T-helper 17 cell (primary cell): ENCODE measurements around the gene CIT. TPM values are rescaled to one million over a fixed set of nuclear protein-coding genes. Genes with fewer than 3 reads are reported as not detected.
"Not testable (repeated sequence)": the region's sequence is repeated elsewhere in the genome, so short reads cannot be mapped to it uniquely, and the experiment has no call there.

Source experiments
- ATAC-seq: fragments of 150-1000 bp; cut with Tn5 transposase; 2 replicates; pipeline ENCODE4 v1.10.0; 2021; ENCODE audit warnings: mild to moderate bottlenecking, moderate library complexity
- DNase-seq, 3 donors: peaks; one replicate each; pipeline versions ENCODE4 v3.0.0 to v3.0.0-alpha.2; 2020 to 2021
- H3K9me3 ChIP-seq: one replicate; pipeline ENCODE4 v1.7.0; 2013; ENCODE audit warnings: low read length, mild to moderate bottlenecking; ENCODE audit not compliant: control insufficient read depth, poor library complexity, severe bottlenecking
- H3K27ac Mint-ChIP-seq: one replicate; pipeline ENCODE4 v1.8.0; 2022; ENCODE audit warnings: mild to moderate bottlenecking, moderate library complexity, mixed read lengths
- H3K27me3 Mint-ChIP-seq: one replicate; pipeline ENCODE4 v1.8.0; 2022; ENCODE audit warnings: mixed read lengths
- H3K36me3 Mint-ChIP-seq: one replicate; pipeline ENCODE4 v1.8.0; 2022; ENCODE audit warnings: low read depth, mixed read lengths
- H3K4me1 Mint-ChIP-seq: one replicate; pipeline ENCODE4 v1.8.0; 2022; ENCODE audit warnings: mild to moderate bottlenecking, mixed read lengths
- H3K4me3 Mint-ChIP-seq: one replicate; pipeline ENCODE4 v1.8.0; 2022; ENCODE audit warnings: mild to moderate bottlenecking, moderate library complexity, mixed read lengths
- total RNA-seq, 4 donors: library from RNA in 2 of 4; stranded (reverse) in 2 of 4; gene quantifications; one replicate each; pipeline ENCODE4 v1.2.3 and lab custom pipeline; 2022 to 2026

CIT gene
- total RNA-seq, 2 donors from 2014 or later = 1.6 to 2.5 TPM

DNA sequence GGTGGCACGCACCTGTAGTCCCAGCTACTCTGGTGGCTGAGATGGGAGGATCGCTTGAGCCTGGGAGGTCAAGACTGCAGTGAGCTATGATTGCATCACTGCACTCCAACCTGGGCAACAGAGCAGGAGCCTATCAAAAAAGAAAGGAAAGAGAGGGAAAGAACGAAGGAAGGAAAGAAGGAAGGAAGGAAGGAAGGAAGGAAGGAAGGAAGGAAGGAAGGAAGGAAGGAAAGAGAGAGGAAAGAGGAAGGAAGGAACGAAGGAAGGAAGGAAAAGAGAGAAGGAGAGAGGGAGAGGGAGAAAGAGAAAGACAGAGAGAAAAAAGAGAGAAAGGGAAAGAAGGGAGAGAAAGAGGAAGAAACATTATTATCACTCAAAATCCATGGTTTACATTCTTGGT is 6.7 kb upstream of the CIT start:
- peaks cover 49% of the 10 kb centered on the region for H3K27me3 Mint-ChIP-seq
- not testable (repeated sequence) for H3K27ac Mint-ChIP-seq, DNase-seq, H3K9me3 ChIP-seq, H3K4me3 Mint-ChIP-seq, H3K4me1 Mint-ChIP-seq, ATAC-seq, H3K36me3 Mint-ChIP-seq

DNA sequence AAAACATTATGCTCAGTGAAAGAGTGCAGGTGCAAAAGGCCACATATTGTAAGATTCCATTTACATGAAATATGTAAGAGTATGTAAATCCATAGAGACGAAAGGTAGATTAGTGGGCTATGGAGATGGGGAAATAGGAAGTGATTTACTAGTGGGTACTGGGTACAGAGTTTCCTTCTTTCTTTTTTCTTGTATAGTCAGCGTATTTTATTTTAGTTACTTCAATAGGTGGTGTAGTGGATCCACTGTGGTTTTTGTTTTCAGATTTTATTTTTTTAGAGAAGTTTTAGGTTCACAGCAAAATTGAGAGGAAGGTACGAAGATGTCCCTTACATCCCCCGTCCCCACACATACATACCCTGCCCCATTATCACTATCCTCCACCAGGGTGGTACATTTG is 6.1 kb upstream of the CIT start:
- ATAC-seq = no peak
- H3K9me3 ChIP-seq = no peaks in the 10 kb centered on the region
- Mint-ChIP-seq H3K4me3 (no peak overlapping the region), H3K27ac (no peak overlapping the region), H3K4me1 (no peaks in the 10 kb centered on the region), H3K36me3 (peaks cover 2% of the 10 kb centered on the region), H3K27me3 (peaks cover 46% of the 10 kb centered on the region)
- no peak for DNase-seq

DNA sequence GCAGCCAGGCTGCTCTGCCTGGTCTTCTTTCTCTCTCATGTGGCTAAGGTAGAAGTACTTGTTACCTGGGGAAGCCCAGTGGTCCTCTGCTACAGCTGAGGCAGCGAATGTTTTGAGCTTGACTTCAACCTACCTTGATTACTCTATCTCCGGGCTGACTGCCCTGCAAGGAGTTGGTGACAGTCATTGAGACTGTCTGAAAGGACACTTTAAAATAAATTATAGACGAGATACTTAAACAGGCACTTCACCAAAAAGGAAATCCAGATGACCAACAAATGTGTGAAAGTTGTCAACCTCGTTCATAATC is 474 bp upstream of the CIT start:
- Mint-ChIP-seq H3K36me3 (peaks cover 2% of the 10 kb centered on the region), H3K27me3 (peaks cover 17% of the 10 kb centered on the region), H3K4me3 (peak overlapping the region; percentile 97), H3K4me1 (peaks cover 10% of the 10 kb centered on the region), H3K27ac (no peak overlapping the region)
- DNase-seq (no peak), ATAC-seq (peak; percentile 54)
- no peaks in the 10 kb centered on the region for H3K9me3 ChIP-seq

DNA sequence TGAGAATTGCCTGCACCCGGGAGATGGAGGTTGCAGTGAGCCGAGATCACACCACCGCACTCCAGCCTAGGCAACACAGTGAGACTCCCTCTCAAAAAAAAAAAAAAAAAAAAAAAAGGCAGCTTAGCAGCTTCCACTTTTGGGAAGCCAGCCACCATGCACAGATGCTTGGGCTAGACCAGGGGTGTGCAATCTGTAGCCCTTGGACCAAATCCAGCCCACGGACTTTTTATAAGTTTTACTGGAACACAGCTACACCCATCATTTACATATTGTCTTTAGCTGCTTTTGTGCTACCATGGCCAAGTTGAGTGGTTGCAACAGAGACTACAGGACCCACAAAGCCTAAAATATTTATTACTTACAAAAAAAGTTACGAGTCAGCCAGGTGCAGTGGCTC is 6.7 kb downstream of the CIT start:
- DNase-seq = no peak
- H3K4me3 Mint-ChIP-seq = no peak overlapping the region
- peaks cover 3% of the 10 kb centered on the region for H3K4me1 Mint-ChIP-seq
- H3K27ac Mint-ChIP-seq = no peak overlapping the region
- no peaks in the 10 kb centered on the region for H3K36me3 Mint-ChIP-seq
- no peaks in the 10 kb centered on the region for H3K27me3 Mint-ChIP-seq
- ATAC-seq = no peak
- H3K9me3 ChIP-seq = no peaks in the 10 kb centered on the region

DNA sequence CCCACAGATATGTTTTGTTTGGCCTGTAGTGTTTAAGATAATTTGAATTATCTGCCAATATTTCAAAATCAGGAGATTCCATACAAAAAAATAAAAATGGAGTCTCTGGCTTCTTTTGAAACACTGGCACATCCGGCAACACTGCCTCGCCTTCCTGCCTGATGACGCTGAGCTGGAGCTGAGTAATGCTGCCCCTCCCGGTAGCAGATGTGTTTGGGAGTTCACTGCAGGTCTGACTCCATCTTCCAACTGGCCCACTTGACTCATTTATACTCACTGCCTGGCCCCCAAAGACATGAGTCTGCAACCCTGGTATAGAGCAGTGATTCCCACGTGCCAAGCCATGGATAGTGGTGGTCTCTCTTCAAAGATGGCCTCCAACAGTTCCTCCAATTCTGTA is 7.4 kb downstream of the CIT start:
- H3K4me3 Mint-ChIP-seq = no peak overlapping the region
- no peak overlapping the region for H3K27ac Mint-ChIP-seq
- H3K9me3 ChIP-seq = no peaks in the 10 kb centered on the region
- H3K4me1 Mint-ChIP-seq = peaks cover 3% of the 10 kb centered on the region
- H3K36me3 Mint-ChIP-seq = no peaks in the 10 kb centered on the region
- no peak for DNase-seq
- H3K27me3 Mint-ChIP-seq = no peaks in the 10 kb centered on the region
- ATAC-seq = no peak

DNA sequence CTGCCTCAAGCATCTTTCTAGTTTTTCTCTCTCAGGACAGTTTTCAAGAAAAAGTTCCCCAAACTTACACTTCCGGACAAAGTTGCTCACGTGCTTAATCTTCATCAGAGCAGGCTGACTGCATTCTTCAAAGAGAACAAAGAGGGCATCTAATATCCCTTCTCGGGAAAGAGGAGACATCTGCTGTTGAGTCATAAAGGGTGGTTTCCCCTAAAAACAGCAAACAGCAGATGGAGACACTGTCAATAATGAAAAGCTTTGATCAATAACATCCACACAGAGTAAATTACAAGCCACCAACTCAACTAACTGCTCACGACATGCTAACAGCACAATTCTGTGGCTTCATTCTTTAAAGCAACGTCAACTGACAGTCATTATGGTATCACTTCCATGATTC is 8.1 kb downstream of the CIT start:
- H3K27ac Mint-ChIP-seq = no peak overlapping the region
- H3K27me3 Mint-ChIP-seq = no peaks in the 10 kb centered on the region
- ATAC-seq (peak; percentile 48), DNase-seq (no peak)
- peaks cover 3% of the 10 kb centered on the region for H3K4me1 Mint-ChIP-seq
- H3K9me3 ChIP-seq = no peaks in the 10 kb centered on the region
- H3K36me3 Mint-ChIP-seq = no peaks in the 10 kb centered on the region
- no peak overlapping the region for H3K4me3 Mint-ChIP-seq

DNA sequence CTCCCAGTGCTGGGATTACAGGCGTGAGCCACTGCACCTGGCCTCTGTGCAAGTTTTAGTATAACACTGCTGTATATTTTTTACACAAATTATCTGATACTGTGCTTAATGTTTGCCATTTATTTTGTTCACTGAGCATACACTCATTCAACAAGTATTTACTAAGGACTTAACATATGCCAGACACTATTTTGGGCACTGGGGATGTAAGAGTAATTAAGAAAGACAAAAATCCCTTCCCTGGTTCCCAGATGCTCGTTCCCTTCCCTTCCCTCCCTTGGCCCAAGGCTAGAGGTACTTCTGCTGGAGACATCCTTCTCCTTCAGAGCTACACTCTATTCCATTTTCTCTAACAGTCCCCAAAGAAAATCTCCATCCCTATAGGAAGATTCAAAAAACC is 12.5 kb downstream of the CIT start:
- ATAC-seq (no peak), DNase-seq (no peak)
- Mint-ChIP-seq H3K27ac (no peak overlapping the region), H3K27me3 (no peaks in the 10 kb centered on the region), H3K4me1 (no peaks in the 10 kb centered on the region), H3K36me3 (no peaks in the 10 kb centered on the region), H3K4me3 (no peak overlapping the region)
- no peaks in the 10 kb centered on the region for H3K9me3 ChIP-seq

DNA sequence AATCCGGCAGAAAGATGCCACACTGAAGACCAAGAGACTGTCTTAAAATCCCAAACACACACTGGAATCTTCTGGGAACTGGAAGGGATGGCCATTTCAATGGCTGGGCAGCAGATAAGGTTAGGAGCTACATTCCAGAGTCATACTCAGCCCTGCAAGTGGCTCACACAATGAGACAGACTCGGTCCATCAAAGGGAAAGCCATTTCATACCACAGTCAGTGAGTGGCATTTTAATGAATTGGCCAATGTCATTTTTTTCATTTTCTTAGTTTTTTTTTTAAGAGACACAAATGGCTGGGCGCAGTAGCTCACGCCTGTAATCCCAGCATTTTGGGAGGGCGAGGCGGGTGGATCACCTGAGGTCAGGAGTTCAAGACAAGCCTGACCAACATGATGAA is 17.9 kb downstream of the CIT start:
- DNase-seq = no peak

DNA sequence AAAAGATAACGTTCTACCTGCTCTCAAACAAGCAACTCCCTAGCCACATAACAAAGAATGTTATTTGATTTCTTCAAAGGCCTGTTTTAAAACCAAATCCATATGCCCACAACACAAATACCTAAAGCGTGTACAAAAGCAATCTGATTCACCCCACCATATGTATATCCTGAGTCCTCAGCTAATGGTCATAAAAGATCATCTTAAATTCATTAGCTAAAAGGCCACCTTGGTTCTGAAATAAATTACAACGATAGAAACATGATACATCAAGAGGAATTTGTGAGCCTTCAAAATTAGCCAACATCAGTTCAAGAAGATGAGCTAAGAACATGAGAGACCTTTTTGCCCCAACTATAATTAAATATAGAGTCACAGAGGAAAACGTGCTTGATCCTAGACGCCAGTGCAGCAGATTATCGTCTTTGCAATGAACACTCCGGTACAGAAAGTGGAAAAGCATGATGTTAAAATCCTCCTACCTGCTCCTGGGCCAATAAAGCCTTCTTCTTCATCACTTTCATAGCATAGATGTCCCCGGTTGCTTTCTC is 20.0 kb downstream of the CIT start:
- peak overlapping the region; percentile 78 for H3K27ac Mint-ChIP-seq
- H3K27me3 Mint-ChIP-seq = no peaks in the 10 kb centered on the region
- H3K36me3 Mint-ChIP-seq = peaks cover 2% of the 10 kb centered on the region
- H3K4me1 Mint-ChIP-seq = peaks cover 14% of the 10 kb centered on the region
- ATAC-seq (no peak), DNase-seq (no peak)
- H3K9me3 ChIP-seq = no peaks in the 10 kb centered on the region
- H3K4me3 Mint-ChIP-seq = no peak overlapping the region

More for the DNA sequence above, 17.9 kb downstream of the CIT start:
- Mint-ChIP-seq H3K4me3 (no peak overlapping the region), H3K27ac (no peak overlapping the region), H3K27me3 (no peaks in the 10 kb centered on the region), H3K4me1 (peaks cover 14% of the 10 kb centered on the region), H3K36me3 (peaks cover 2% of the 10 kb centered on the region)
- no peaks in the 10 kb centered on the region for H3K9me3 ChIP-seq
- no peak for ATAC-seq

DNA sequence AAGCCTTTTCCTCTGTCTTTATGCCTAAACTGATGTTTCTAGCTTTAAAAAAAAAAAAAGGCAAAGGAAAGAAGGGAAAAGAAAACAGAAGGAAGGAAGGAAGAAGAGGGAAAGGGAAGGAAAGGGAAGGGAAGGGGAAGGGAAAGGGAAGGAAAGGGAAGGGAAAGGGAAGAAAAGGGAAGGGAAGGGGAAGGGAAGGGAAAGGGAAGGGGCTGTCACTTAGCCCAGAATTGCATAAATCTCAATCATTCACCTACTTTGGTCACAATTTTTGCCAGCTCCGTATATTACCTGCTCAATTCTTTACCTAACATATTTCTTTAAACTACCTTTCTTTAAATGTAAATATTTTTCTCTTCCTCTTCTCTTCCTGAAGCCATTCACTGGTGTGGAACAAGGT is 26.8 kb downstream of the CIT start:
- Mint-ChIP-seq H3K4me3 (no peak overlapping the region), H3K36me3 (no peaks in the 10 kb centered on the region), H3K27ac (no peak overlapping the region), H3K4me1 (no peaks in the 10 kb centered on the region), H3K27me3 (no peaks in the 10 kb centered on the region)
- no peak for ATAC-seq
- DNase-seq = no peak
- no peaks in the 10 kb centered on the region for H3K9me3 ChIP-seq

DNA sequence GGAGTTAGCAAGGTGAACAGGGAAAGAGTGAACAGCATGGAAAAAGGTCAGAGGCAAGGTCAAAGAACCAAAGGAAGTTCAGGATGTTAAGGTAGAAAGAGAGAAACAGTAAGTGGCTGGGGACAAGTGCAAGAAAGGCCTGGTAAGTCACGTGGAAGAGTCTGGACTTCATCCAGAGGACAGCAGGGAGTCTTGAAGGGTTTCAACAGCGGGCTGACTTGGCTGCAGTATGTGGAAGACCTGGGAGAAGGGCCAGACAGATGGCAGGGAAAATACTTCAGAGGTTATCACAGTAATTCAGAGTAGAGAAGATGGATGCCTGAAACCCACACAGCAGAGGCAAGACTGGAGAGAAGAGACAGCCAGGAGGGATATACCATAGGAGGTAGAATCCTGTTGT is 34.0 kb downstream of the CIT start:
- Mint-ChIP-seq H3K4me1 (no peaks in the 10 kb centered on the region), H3K27me3 (no peaks in the 10 kb centered on the region), H3K27ac (no peak overlapping the region), H3K36me3 (no peaks in the 10 kb centered on the region), H3K4me3 (no peak overlapping the region)
- no peaks in the 10 kb centered on the region for H3K9me3 ChIP-seq
- ATAC-seq = no peak
- no peak for DNase-seq

DNA sequence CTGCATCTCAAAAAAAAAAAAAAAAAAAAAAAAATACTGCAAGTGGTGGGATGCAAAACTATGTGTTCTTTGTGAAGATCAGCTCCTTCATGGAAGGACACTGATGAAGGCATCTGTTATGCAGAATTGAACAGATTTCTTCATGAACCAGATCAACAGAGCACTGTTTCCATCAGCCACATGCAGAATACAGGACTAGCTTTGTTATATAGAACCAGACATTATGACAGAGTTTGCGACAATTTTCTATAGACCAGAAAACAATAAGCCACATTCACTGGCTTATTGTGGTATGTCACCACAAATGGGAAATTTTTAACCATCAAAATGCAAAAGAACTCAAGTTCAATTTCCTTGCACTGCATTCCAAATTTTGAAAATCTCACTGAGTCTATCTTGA is 34.7 kb downstream of the CIT start:
- Mint-ChIP-seq H3K27ac (no peak overlapping the region), H3K4me3 (no peak overlapping the region), H3K36me3 (no peaks in the 10 kb centered on the region), H3K27me3 (no peaks in the 10 kb centered on the region), H3K4me1 (no peaks in the 10 kb centered on the region)
- ATAC-seq = no peak
- DNase-seq = no peak
- H3K9me3 ChIP-seq = no peaks in the 10 kb centered on the region

DNA sequence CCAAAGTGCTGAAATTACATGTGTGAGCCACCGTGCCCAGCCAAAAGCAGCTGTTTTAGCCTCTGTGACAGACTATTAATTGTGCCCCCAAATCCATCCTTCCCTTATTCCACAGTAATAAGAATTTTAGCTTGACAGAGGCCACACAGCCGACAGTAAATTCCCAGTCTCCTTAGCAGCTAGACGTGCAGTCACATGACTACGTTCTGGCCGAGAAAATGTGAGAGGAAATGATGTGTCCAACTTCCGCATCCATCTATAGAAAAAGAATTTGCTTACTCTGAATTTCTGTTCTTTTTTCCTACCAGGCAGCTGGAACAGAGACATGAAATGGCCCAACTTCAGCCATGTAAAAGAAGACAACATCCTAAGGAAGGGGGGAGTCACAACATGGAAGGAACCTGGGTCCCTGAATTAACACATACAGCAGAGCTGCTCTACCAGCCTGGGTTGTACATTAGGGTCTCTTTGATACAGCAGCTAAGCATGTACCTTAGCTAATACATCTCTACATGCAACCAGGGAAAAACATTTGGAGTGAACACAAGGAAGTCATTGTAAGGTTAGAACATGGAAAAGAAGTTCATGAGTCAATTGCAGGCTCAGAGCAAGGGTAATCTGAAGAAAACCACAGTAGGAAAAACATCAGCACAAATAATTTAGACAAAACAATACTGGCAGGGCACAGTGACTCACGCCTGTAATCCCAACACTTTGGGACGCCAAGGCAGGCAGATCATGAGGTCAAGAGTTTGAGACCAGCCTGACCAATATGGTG is 35.5 kb downstream of the CIT start:
- Mint-ChIP-seq H3K27me3 (no peaks in the 10 kb centered on the region), H3K4me1 (no peaks in the 10 kb centered on the region), H3K4me3 (no peak overlapping the region), H3K27ac (no peak overlapping the region), H3K36me3 (no peaks in the 10 kb centered on the region)
- ATAC-seq (no peak), DNase-seq (no peak)
- no peaks in the 10 kb centered on the region for H3K9me3 ChIP-seq

DNA sequence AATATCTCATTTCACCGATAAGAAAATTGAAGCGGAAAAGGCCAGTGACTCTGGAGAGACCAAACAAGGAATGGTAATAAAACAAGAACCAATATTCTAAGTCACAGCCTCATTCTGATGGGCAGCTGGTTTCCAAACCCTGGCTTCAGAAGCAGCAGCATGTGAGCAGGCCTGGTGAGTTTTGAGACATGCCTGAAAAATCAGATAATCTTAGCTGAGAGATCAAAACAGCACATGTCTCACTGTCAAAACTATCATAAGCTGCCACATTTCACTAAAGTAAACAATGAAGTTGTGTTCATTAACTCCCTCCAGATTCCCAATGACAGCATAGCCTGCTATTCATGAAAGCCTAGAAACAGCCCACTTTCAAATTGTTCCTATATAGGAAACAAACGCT is 36.5 kb downstream of the CIT start:
- H3K9me3 ChIP-seq = no peaks in the 10 kb centered on the region
- DNase-seq (no peak), ATAC-seq (no peak)
- H3K4me3 Mint-ChIP-seq = no peak overlapping the region
- no peaks in the 10 kb centered on the region for H3K36me3 Mint-ChIP-seq
- H3K27me3 Mint-ChIP-seq = no peaks in the 10 kb centered on the region
- H3K4me1 Mint-ChIP-seq = no peaks in the 10 kb centered on the region
- no peak overlapping the region for H3K27ac Mint-ChIP-seq
